ENCODE results near the gene FLRT1.

FLRT1 gene

GRCh38 chr11:64028398-64029115 is 7.2 kb upstream of the FLRT1 start:
- DNase-seq (ENCODE audit: extremely low spot score), result peak; percentile 60
- POLR2A ChIA-PET, result no interaction called here
- CTCF ChIA-PET, result no interaction called here
- TF ChIP-seq ZNF384 (IDR thresholded peaks at IDR 0.05) (no peak), LEF1 (IDR thresholded peaks at IDR 0.05; ENCODE audit: borderline replicate concordance) (no peak), PKNOX1 (IDR thresholded peaks at IDR 0.05) (no peak), FOXA1 (IDR thresholded peaks at IDR 0.05) (no peak), NFRKB (IDR thresholded peaks at IDR 0.05) (no peak), FOXK2 (IDR thresholded peaks at IDR 0.05) (no peak), SP1 (IDR thresholded peaks at IDR 0.05) (no peak), TARDBP (IDR thresholded peaks at IDR 0.05) (no peak)

- CTCF ChIA-PET, result no interaction called here
- POLR2A ChIA-PET, result interaction anchor here (1.0 kb wide), 1 partner anchor 114 kb away, joined by 3 read pairs; no protein-coding TSS in a partner anchor
- DNase-seq (ENCODE audit: extremely low spot score), result no peak
- TF ChIP-seq SUZ12 (IDR thresholded peaks at IDR 0.05), result no peak
- TF ChIP-seq FOXK2 (IDR thresholded peaks at IDR 0.05), result no peak
- no peak for TF ChIP-seq SP1 (IDR thresholded peaks at IDR 0.05)
- TF ChIP-seq TARDBP (IDR thresholded peaks at IDR 0.05), result no peak
- TF ChIP-seq LEF1 (IDR thresholded peaks at IDR 0.05; ENCODE audit: borderline replicate concordance), result no peak
- no peak for TF ChIP-seq CTBP1 (IDR thresholded peaks at IDR 0.05; ENCODE audit: borderline replicate concordance)
- TF ChIP-seq ZNF384 (IDR thresholded peaks at IDR 0.05), result no peak
- TF ChIP-seq L3MBTL2 (conservative IDR thresholded peaks at IDR 0.05), result no peak
- no peak for TF ChIP-seq FOXA1 (IDR thresholded peaks at IDR 0.05)
- TF ChIP-seq ELF4 (IDR thresholded peaks at IDR 0.05), result no peak
- no peak for TF ChIP-seq BHLHE40 (IDR thresholded peaks at IDR 0.05; ENCODE audit: borderline replicate concordance)
- TF ChIP-seq FOXM1 (IDR thresholded peaks at IDR 0.05; ENCODE audit: borderline replicate concordance), result no peak
- no peak for TF ChIP-seq ARNT (IDR thresholded peaks at IDR 0.05)
- TF ChIP-seq NFRKB (IDR thresholded peaks at IDR 0.05), result no peak
- TF ChIP-seq PKNOX1 (IDR thresholded peaks at IDR 0.05), result no peak
- TF ChIP-seq HDGF (IDR thresholded peaks at IDR 0.05; ENCODE audit: borderline replicate concordance), result no peak
These were observed 6.0 kb upstream of the FLRT1 start for GRCh38 chr11:64029773-64030172.

- CTCF ChIA-PET, result interaction anchor here (0.9 kb wide), 1 partner anchor 11 kb away, joined by 3 read pairs; no protein-coding TSS in a partner anchor
- TF ChIP-seq TARDBP (IDR thresholded peaks at IDR 0.05), result no peak
- no peak for TF ChIP-seq PKNOX1 (IDR thresholded peaks at IDR 0.05)
- no peak for TF ChIP-seq FOXM1 (IDR thresholded peaks at IDR 0.05; ENCODE audit: borderline replicate concordance)
- no peak for TF ChIP-seq SP1 (IDR thresholded peaks at IDR 0.05)
- TF ChIP-seq NFRKB (IDR thresholded peaks at IDR 0.05), result no peak
- TF ChIP-seq FOXK2 (IDR thresholded peaks at IDR 0.05), result no peak
- TF ChIP-seq LEF1 (IDR thresholded peaks at IDR 0.05; ENCODE audit: borderline replicate concordance), result no peak
- no peak for TF ChIP-seq HDGF (IDR thresholded peaks at IDR 0.05; ENCODE audit: borderline replicate concordance)
- no peak for TF ChIP-seq ARNT (IDR thresholded peaks at IDR 0.05)
- TF ChIP-seq SUZ12 (IDR thresholded peaks at IDR 0.05), result no peak
- TF ChIP-seq FOXA1 (IDR thresholded peaks at IDR 0.05), result no peak
- TF ChIP-seq ZNF384 (IDR thresholded peaks at IDR 0.05), result no peak
- no peak for DNase-seq (ENCODE audit: extremely low spot score)
- POLR2A ChIA-PET, result interaction anchor here (1.0 kb wide), 1 partner anchor 33 kb away, joined by 3 read pairs; no protein-coding TSS in a partner anchor
These were observed 4.7 kb upstream of the FLRT1 start for GRCh38 chr11:64031001-64031400.

- POLR2A ChIA-PET, result interaction anchor here (0.6 to 1.0 kb wide), 2 partner anchors 12 to 34 kb away, joined by 3 read pairs; no protein-coding TSS in a partner anchor
- TF ChIP-seq ELF4 (IDR thresholded peaks at IDR 0.05) (no peak), SUZ12 (IDR thresholded peaks at IDR 0.05) (no peak), PKNOX1 (IDR thresholded peaks at IDR 0.05) (no peak), FOXA1 (IDR thresholded peaks at IDR 0.05) (no peak), ARNT (IDR thresholded peaks at IDR 0.05) (no peak), NFRKB (IDR thresholded peaks at IDR 0.05) (no peak), L3MBTL2 (conservative IDR thresholded peaks at IDR 0.05) (no peak), SP1 (IDR thresholded peaks at IDR 0.05) (no peak), ZNF384 (IDR thresholded peaks at IDR 0.05) (no peak), FOXK2 (IDR thresholded peaks at IDR 0.05) (no peak), HDGF (IDR thresholded peaks at IDR 0.05; ENCODE audit: borderline replicate concordance) (no peak), LEF1 (IDR thresholded peaks at IDR 0.05; ENCODE audit: borderline replicate concordance) (no peak), FOXM1 (IDR thresholded peaks at IDR 0.05; ENCODE audit: borderline replicate concordance) (no peak), TARDBP (IDR thresholded peaks at IDR 0.05) (no peak), BHLHE40 (IDR thresholded peaks at IDR 0.05; ENCODE audit: borderline replicate concordance) (no peak), CTBP1 (IDR thresholded peaks at IDR 0.05; ENCODE audit: borderline replicate concordance) (no peak)
- CTCF ChIA-PET, result interaction anchor here (0.6 kb wide), 1 partner anchor 104 kb away, joined by 3 read pairs; no protein-coding TSS in a partner anchor
- DNase-seq (ENCODE audit: extremely low spot score), result no peak
These were observed 3.7 kb upstream of the FLRT1 start for GRCh38 chr11:64032050-64032449.

GRCh38 chr11:64034411-64034811 is 1.3 kb upstream of the FLRT1 start:
- DNase-seq (ENCODE audit: extremely low spot score), result no peak
- CTCF ChIA-PET, result interaction anchor here (0.5 kb wide), 1 partner anchor 140 kb away, joined by 3 read pairs; no protein-coding TSS in a partner anchor
- POLR2A ChIA-PET, result no interaction called here

More at GRCh38 chr11:64034411-64034811, 1.3 kb upstream of the FLRT1 start:
- TF ChIP-seq NFRKB (IDR thresholded peaks at IDR 0.05), result no peak
- TF ChIP-seq PKNOX1 (IDR thresholded peaks at IDR 0.05), result no peak
- no peak for TF ChIP-seq CTBP1 (IDR thresholded peaks at IDR 0.05; ENCODE audit: borderline replicate concordance)
- no peak for TF ChIP-seq SUZ12 (IDR thresholded peaks at IDR 0.05)
- TF ChIP-seq HDGF (IDR thresholded peaks at IDR 0.05; ENCODE audit: borderline replicate concordance), result no peak
- TF ChIP-seq ZNF384 (IDR thresholded peaks at IDR 0.05), result no peak
